ENCODE data around the gene AKAP8L. TPM values are rescaled to one million over a fixed set of nuclear protein-coding genes. Genes with fewer than 3 reads are reported as not detected.

The AKAP8L gene
- total RNA-seq, 2 donors from 2014 or later: 147 to 196 TPM

DNA sequence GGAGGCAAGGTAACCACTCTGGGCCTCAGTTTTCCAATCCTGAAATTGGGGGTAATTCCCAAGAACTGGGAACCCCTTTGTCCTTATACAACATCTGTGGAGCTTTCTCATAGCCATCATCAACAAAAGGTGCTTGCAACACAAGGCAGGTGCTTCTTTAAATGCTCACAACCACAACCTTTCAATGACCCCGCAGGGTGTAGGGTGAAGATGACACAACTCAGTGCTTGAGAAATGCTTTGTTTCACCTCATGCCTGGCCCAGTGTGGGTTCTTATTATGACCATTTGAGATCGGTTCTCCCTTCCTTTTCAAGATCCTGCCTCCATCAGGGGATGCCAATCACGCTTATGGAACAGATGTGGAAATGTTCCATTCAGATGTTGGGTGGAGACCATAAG is 22.5 kb upstream of the AKAP8L start:
- Histone ChIP-seq H3K4me1 (peaks cover 16% of the 10 kb centered on the region), H3K27ac (no peak overlapping the region), H3K36me3 (replicated peaks in 1 of 2; ENCODE audit: insufficient read depth in 1 of 2, low read depth in 2 of 2) (no peaks in the 10 kb centered on the region), H3K9me3 (no peaks in the 10 kb centered on the region), H3K4me3 (no peak overlapping the region), H3K27me3 (no peaks in the 10 kb centered on the region)
- ATAC-seq (no peak), DNase-seq (no peak)
- no peak for TF ChIP-seq POLR2A (IDR thresholded peaks at IDR 0.05)
- TF ChIP-seq, protein P1, sequence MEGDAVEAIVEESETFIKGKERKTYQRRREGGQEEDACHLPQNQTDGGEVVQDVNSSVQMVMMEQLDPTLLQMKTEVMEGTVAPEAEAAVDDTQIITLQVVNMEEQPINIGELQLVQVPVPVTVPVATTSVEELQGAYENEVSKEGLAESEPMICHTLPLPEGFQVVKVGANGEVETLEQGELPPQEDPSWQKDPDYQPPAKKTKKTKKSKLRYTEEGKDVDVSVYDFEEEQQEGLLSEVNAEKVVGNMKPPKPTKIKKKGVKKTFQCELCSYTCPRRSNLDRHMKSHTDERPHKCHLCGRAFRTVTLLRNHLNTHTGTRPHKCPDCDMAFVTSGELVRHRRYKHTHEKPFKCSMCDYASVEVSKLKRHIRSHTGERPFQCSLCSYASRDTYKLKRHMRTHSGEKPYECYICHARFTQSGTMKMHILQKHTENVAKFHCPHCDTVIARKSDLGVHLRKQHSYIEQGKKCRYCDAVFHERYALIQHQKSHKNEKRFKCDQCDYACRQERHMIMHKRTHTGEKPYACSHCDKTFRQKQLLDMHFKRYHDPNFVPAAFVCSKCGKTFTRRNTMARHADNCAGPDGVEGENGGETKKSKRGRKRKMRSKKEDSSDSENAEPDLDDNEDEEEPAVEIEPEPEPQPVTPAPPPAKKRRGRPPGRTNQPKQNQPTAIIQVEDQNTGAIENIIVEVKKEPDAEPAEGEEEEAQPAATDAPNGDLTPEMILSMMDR (IDR thresholded peaks at IDR 0.05): no peak
- intact Hi-C loops (cut with DNase I): no loop called here
- 79 to 85% methylated on average over 3 of the region's 3 CpGs for WGBS, 2 donors

DNA sequence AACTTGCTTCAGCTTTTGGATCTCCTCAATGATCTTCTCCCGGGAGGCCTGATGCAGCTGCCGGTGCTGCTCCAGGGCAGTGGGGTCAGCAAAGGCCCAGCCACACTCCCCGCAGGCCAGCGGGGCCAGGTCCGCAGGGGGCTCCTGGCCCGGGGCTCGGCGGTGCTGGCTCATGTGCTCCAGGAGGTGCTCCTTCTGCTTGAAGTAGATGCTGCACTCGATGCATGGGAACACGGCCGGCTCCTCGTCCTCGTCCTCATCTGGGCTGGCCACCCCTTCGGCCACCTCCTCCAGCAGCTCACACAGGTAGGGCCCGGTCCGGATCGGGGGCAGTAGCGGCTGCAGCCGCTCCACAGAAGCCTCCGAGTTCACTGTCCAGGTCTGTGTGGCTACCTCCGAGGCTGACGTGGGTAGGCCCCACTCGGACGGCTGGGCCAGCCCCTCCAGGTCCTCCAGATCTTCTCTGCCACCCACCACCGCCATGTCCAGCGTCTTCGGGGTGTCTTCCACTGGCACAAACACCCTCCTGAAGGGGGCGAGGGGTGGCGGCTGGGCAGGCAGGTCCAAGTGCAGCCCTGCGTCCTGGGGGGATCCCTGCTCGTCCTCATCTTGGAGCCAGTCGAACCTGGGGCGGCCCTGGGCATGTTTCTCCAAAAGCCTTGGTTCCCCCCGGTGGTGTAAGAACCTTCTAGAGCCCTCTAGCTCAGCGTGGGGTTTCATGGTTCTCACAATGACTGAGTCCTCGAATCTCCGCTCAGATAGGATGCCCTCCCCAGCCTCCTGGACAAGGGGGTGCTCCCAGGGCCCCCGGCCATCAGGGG is 21.2 kb upstream of the AKAP8L start:
- 86 to 90% methylated on average over 10 to 32 of the region's 38 CpGs for WGBS, 2 donors
- intact Hi-C loops (cut with DNase I): no loop called here
- ATAC-seq (no peak), DNase-seq (no peak)
- Histone ChIP-seq H3K9me3 (no peaks in the 10 kb centered on the region), H3K27me3 (no peaks in the 10 kb centered on the region), H3K4me1 (peaks cover 16% of the 10 kb centered on the region), H3K27ac (no peak overlapping the region), H3K4me3 (no peak overlapping the region), H3K36me3 (replicated peaks in 1 of 2; ENCODE audit: insufficient read depth in 1 of 2, low read depth in 2 of 2) (no peaks in the 10 kb centered on the region)
- TF ChIP-seq, protein P1 (IDR thresholded peaks at IDR 0.05): no peak
- no peak for TF ChIP-seq POLR2A (IDR thresholded peaks at IDR 0.05)

DNA sequence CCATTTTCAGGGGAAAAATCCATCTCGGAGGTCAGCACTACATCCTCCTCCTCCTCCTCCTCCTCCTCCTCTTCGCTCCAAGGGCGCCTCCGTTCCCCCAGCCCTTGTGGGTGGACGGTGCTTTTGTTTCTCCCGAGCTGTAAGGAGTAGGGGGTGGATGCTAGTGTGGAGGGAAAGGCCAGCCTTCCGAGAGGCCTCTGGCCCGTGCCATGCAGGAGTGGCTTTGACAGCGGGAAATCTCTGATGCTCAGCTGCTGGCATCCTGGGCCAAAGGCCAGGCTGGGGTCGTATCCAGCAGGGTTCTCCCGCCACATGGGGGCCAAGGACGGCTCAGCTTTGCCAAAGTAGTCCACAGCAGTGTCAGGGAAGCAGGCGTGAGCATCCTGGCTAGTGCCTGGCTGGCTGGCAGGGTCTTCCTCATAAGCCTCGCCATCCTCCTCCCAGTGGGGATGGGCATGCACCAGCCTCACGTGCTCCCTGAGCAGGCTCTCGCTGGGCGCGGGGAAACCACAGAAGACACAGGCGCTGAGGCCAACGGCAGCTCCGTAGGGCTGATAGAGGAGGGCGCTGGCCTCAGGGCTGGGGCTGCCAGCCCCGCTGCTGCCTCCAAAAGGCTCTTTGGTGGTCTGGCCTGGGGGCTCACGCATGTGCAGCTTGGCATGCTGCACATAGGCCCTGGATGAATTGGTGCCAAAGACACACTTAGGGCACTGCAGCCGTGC is 20.5 kb upstream of the AKAP8L start:
- Histone ChIP-seq H3K36me3 (replicated peaks in 1 of 2; ENCODE audit: insufficient read depth in 1 of 2, low read depth in 2 of 2) (no peaks in the 10 kb centered on the region), H3K27me3 (no peaks in the 10 kb centered on the region), H3K4me1 (peaks cover 16% of the 10 kb centered on the region), H3K9me3 (no peaks in the 10 kb centered on the region), H3K27ac (no peak overlapping the region), H3K4me3 (no peak overlapping the region)
- intact Hi-C loops (cut with DNase I): no loop called here
- DNase-seq (no peak), ATAC-seq (no peak)
- TF ChIP-seq POLR2A (IDR thresholded peaks at IDR 0.05): no peak
- TF ChIP-seq, protein P1 (IDR thresholded peaks at IDR 0.05): no peak
- WGBS, 2 donors: 71 to 90% methylated on average over 9 to 17 of the region's 25 CpGs

DNA sequence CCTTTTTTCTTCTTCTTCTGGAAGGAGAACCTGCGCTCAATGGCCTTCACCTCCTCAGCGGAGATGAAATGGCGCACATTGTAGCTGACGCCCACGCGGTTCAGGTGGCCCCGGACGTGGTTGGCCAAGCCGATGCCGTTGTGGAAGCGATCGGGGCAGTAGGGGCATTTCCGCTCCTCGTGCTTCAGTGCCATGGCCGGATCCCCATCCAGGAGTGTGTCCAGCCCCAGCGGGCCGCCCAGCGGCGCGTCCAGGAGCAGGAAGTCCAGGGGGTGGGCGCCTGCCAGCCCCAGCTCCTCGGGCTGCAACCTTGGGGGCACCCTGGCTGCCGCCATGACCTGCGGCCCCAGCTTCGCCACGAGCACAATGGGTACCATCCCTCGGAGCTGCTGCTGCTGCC is 19.8 kb upstream of the AKAP8L start:
- H3K27me3 ChIP-seq: no peaks in the 10 kb centered on the region
- TF ChIP-seq, protein P1 (IDR thresholded peaks at IDR 0.05): no peak
- no peak for TF ChIP-seq POLR2A (IDR thresholded peaks at IDR 0.05)
- ATAC-seq: no peak
- DNase-seq: no peak
- H3K9me3 ChIP-seq: no peaks in the 10 kb centered on the region
- no peak overlapping the region for H3K4me3 ChIP-seq
- intact Hi-C loops (cut with DNase I): no loop called here
- 89 to 93% methylated on average over 3 to 20 of the region's 27 CpGs for WGBS, 2 donors
- H3K4me1 ChIP-seq: peaks cover 19% of the 10 kb centered on the region
- H3K27ac ChIP-seq: peak overlapping the region in 1 of 4 donors; percentile 39
- H3K36me3 ChIP-seq (replicated peaks in 1 of 2; ENCODE audit: insufficient read depth in 1 of 2, low read depth in 2 of 2): no peaks in the 10 kb centered on the region
